Naive B cell (primary cell): ENCODE data around the gene RFESD. TPM values are rescaled to one million over a fixed set of nuclear protein-coding genes. Genes with fewer than 3 reads are reported as not detected.

ENCODE experiments used
- ATAC-seq, 2 donors: fragments of 150-1000 bp; cut with Tn5 transposase; 2 replicates each; pipeline ENCODE4 v1.10.0; 2021; ENCODE audit warnings: low read depth in 2 of 2, mild to moderate bottlenecking in 2 of 2, moderate library complexity in 2 of 2
- DNase-seq: peaks from one replicate; pipeline ENCODE4 v3.0.0; 2022
- H3K27ac Mint-ChIP-seq, 6 donors: one replicate each; pipeline ENCODE4 v1.8.0; 2020 to 2022; ENCODE audit warnings: mild to moderate bottlenecking in 6 of 6, mixed read lengths in 6 of 6, moderate library complexity in 5 of 6, inconsistent platforms in 2 of 6
- H3K27me3 Mint-ChIP-seq, 3 donors: one replicate each; pipeline ENCODE4 v1.8.0; 2021 to 2022; ENCODE audit warnings: mixed read lengths in 3 of 3, mild to moderate bottlenecking in 1 of 3
- H3K36me3 Mint-ChIP-seq, 2 donors: one replicate each; pipeline ENCODE4 v1.8.0; 2020 to 2022; ENCODE audit warnings: mixed read lengths in 2 of 2, inconsistent platforms in 1 of 2, mild to moderate bottlenecking in 1 of 2
- H3K4me1 Mint-ChIP-seq, 3 donors: one replicate each; pipeline ENCODE4 v1.8.0; 2020 to 2022; ENCODE audit warnings: mixed read lengths in 3 of 3, inconsistent platforms in 1 of 3, mild to moderate bottlenecking in 1 of 3, moderate library complexity in 1 of 3
- H3K4me3 Mint-ChIP-seq, 8 donors: one replicate each; pipeline ENCODE4 v1.8.0; 2020 to 2022; ENCODE audit warnings: mild to moderate bottlenecking in 8 of 8, mixed read lengths in 8 of 8, moderate library complexity in 8 of 8, inconsistent platforms in 2 of 8
- H3K9me3 Mint-ChIP-seq, 7 donors: one replicate each; pipeline ENCODE4 v1.8.0; 2020 to 2022; ENCODE audit warnings: mixed read lengths in 7 of 7, mild to moderate bottlenecking in 5 of 7, inconsistent platforms in 2 of 7, moderate library complexity in 1 of 7
- polyA plus RNA-seq, 6 donors: library from polyadenylated mRNA; unstranded; fragments of 300-500 nt; fragmentation: Illumina TruSeq; gene quantifications; one replicate each; pipeline ENCODE4 v1.2.3, GENCODE V29; 2021; ENCODE audit warnings: low read depth in 6 of 6

RFESD gene
- polyA plus RNA-seq, 6 donors from 2014 or later: 3.9 to 5.9 (median 5.5) TPM; not detected in 1

GRCh38 chr5:95620030-95620869, 26.3 kb upstream of the RFESD start, which contains the start of gene GPR150:
GPR150 (plus strand) TSS chr5:95620087; CDS start chr5:95620276, 189 bp downstream.
- Mint-ChIP-seq H3K27ac (peak within 1 kb of the TSS; percentile 34 to 93 (median 66)), H3K4me3 (peak within 1 kb of the TSS; percentile 83 to 98 (median 92)), H3K4me1 (peaks cover 22 to 26% (median 25%) of the 10 kb centered on the region in 3 donors), H3K9me3 (no peaks in the 10 kb centered on the region), H3K36me3 (no peaks in the 10 kb centered on the region), H3K27me3 (no peaks in the 10 kb centered on the region)
- ATAC-seq (peak; percentile 76 to 81), DNase-seq (peak; percentile 73)

- peak; percentile 36 for DNase-seq
- Mint-ChIP-seq H3K9me3 (no peaks in the 10 kb centered on the region), H3K4me3 (peak overlapping the region; percentile 80 to 92 (median 85)), H3K36me3 (no peaks in the 10 kb centered on the region), H3K4me1 (peaks cover 22 to 26% (median 25%) of the 10 kb centered on the region in 3 donors), H3K27ac (peak overlapping the region in 3 of 6 donors; percentile 55 to 92 (median 76)), H3K27me3 (no peaks in the 10 kb centered on the region)
- peak; percentile 36 to 41 for ATAC-seq
These were observed 25.4 kb upstream of the RFESD start for GRCh38 chr5:95620870-95621838.

- peak overlapping the region in 3 of 6 donors; percentile 49 to 76 (median 55) for H3K27ac Mint-ChIP-seq
- peak overlapping the region; percentile 80 to 92 (median 85) for H3K4me3 Mint-ChIP-seq
- H3K9me3 Mint-ChIP-seq: no peaks in the 10 kb centered on the region
- no peaks in the 10 kb centered on the region for H3K36me3 Mint-ChIP-seq
- DNase-seq (peak; percentile 25), ATAC-seq (peak; percentile 16 to 25)
- H3K4me1 Mint-ChIP-seq: peaks cover 22 to 26% (median 25%) of the 10 kb centered on the region in 3 donors
- H3K27me3 Mint-ChIP-seq: no peaks in the 10 kb centered on the region
These were observed 24.5 kb upstream of the RFESD start for GRCh38 chr5:95621839-95622629.

GRCh38 chr5:95623706-95624105, 22.9 kb upstream of the RFESD start:
- H3K27ac Mint-ChIP-seq: no peak overlapping the region
- peaks cover 22 to 26% (median 25%) of the 10 kb centered on the region in 3 donors for H3K4me1 Mint-ChIP-seq
- no peaks in the 10 kb centered on the region for H3K9me3 Mint-ChIP-seq
- ATAC-seq: no peak
- DNase-seq: no peak
- H3K4me3 Mint-ChIP-seq: peak overlapping the region in 2 of 8 donors; percentile 9 to 36
- H3K27me3 Mint-ChIP-seq: no peaks in the 10 kb centered on the region
- no peaks in the 10 kb centered on the region for H3K36me3 Mint-ChIP-seq

GRCh38 chr5:95624368-95624767, 22.2 kb upstream of the RFESD start:
- H3K36me3 Mint-ChIP-seq: no peaks in the 10 kb centered on the region
- DNase-seq (no peak), ATAC-seq (no peak)
- H3K4me3 Mint-ChIP-seq: peak overlapping the region in 1 of 8 donors; percentile 36
- H3K27ac Mint-ChIP-seq: peak overlapping the region in 1 of 6 donors; percentile 13
- no peaks in the 10 kb centered on the region for H3K27me3 Mint-ChIP-seq
- no peaks in the 10 kb centered on the region for H3K9me3 Mint-ChIP-seq
- H3K4me1 Mint-ChIP-seq: peaks cover 22 to 25% (median 22%) of the 10 kb centered on the region in 3 donors

- Mint-ChIP-seq H3K9me3 (no peaks in the 10 kb centered on the region), H3K4me1 (peaks cover 15 to 16% (median 16%) of the 10 kb centered on the region in 3 donors), H3K4me3 (no peak overlapping the region), H3K27me3 (no peaks in the 10 kb centered on the region), H3K27ac (peak overlapping the region in 1 of 6 donors; percentile 23), H3K36me3 (no peaks in the 10 kb centered on the region)
- DNase-seq: no peak
- ATAC-seq: no peak
These were observed 19.9 kb upstream of the RFESD start for GRCh38 chr5:95626701-95627100.

GRCh38 chr5:95627971-95628810, 18.4 kb upstream of the RFESD start:
- no peak overlapping the region for H3K27ac Mint-ChIP-seq
- H3K27me3 Mint-ChIP-seq: no peaks in the 10 kb centered on the region
- H3K4me3 Mint-ChIP-seq: no peak overlapping the region
- DNase-seq: no peak
- H3K36me3 Mint-ChIP-seq: peaks cover 0 to 5% of the 10 kb centered on the region in 2 donors
- H3K4me1 Mint-ChIP-seq: peaks cover 10 to 15% (median 13%) of the 10 kb centered on the region in 3 donors
- H3K9me3 Mint-ChIP-seq: peaks cover 0 to 9% (median 6%) of the 10 kb centered on the region in 7 donors
- no peak for ATAC-seq

GRCh38 chr5:95628933-95629332, 17.6 kb upstream of the RFESD start:
- Mint-ChIP-seq H3K27me3 (no peaks in the 10 kb centered on the region), H3K9me3 (peaks cover 0 to 10% (median 9%) of the 10 kb centered on the region in 7 donors), H3K4me3 (no peak overlapping the region), H3K4me1 (peaks cover 10 to 15% (median 13%) of the 10 kb centered on the region in 3 donors), H3K36me3 (peaks cover 0 to 5% of the 10 kb centered on the region in 2 donors), H3K27ac (no peak overlapping the region)
- DNase-seq (no peak), ATAC-seq (no peak)

- peaks cover 0 to 5% of the 10 kb centered on the region in 2 donors for H3K36me3 Mint-ChIP-seq
- H3K9me3 Mint-ChIP-seq: peaks cover 0 to 10% (median 9%) of the 10 kb centered on the region in 7 donors
- no peaks in the 10 kb centered on the region for H3K27me3 Mint-ChIP-seq
- DNase-seq (no peak), ATAC-seq (no peak)
- H3K4me1 Mint-ChIP-seq: peaks cover 10 to 15% (median 13%) of the 10 kb centered on the region in 3 donors
- H3K27ac Mint-ChIP-seq: no peak overlapping the region
- no peak overlapping the region for H3K4me3 Mint-ChIP-seq
These were observed 16.1 kb upstream of the RFESD start for GRCh38 chr5:95630394-95630917.

- peaks cover 0 to 5% of the 10 kb centered on the region in 2 donors for H3K36me3 Mint-ChIP-seq
- H3K27ac Mint-ChIP-seq: peak overlapping the region in 1 of 6 donors; percentile 3
- DNase-seq (no peak), ATAC-seq (no peak)
- H3K4me3 Mint-ChIP-seq: no peak overlapping the region
- peaks cover 10 to 15% (median 13%) of the 10 kb centered on the region in 3 donors for H3K4me1 Mint-ChIP-seq
- H3K27me3 Mint-ChIP-seq: no peaks in the 10 kb centered on the region
- H3K9me3 Mint-ChIP-seq: peaks cover 0 to 10% (median 9%) of the 10 kb centered on the region in 7 donors
These were observed 15.2 kb upstream of the RFESD start for GRCh38 chr5:95631255-95631958.

- peaks cover 10 to 15% (median 13%) of the 10 kb centered on the region in 3 donors for H3K4me1 Mint-ChIP-seq
- peak; percentile 98 to 99 for ATAC-seq
These were observed 14.4 kb upstream of the RFESD start for GRCh38 chr5:95631991-95632675.

More at GRCh38 chr5:95631991-95632675, 14.4 kb upstream of the RFESD start:
- Mint-ChIP-seq H3K27ac (peak overlapping the region; percentile 3 to 95 (median 87)), H3K9me3 (peaks cover 0 to 10% (median 9%) of the 10 kb centered on the region in 7 donors), H3K36me3 (peaks cover 0 to 5% of the 10 kb centered on the region in 2 donors), H3K4me3 (peak overlapping the region in 1 of 8 donors; percentile 9), H3K27me3 (no peaks in the 10 kb centered on the region)
- DNase-seq: peak; percentile 46
